IMR-90 (cell line): Measurements from ENCODE around the gene AGBL1. TPM values are rescaled to one million over a fixed set of nuclear protein-coding genes. Genes with fewer than 3 reads are reported as not detected.

ENCODE experiments used
- ATAC-seq: fragments of 200-7000 bp; cut with Tn5 transposase; 2 replicates; pipeline ENCODE4 v1.9.1; 2020; ENCODE audit warnings: low read depth, mild to moderate bottlenecking, moderate library complexity
- BruUV-seq: library from RNA; stranded (reverse); fragments of 400-500 nt; replicated peaks from 2 replicates; lab custom pipeline; 2021; lab: Mats Ljungman, UMichigan
- CTCF ChIA-PET: fragments of 300-600 bp; formaldehyde crosslinking; extraction: SDS; loops from one replicate; lab custom pipeline; 2021; ENCODE audit warnings: antibody characterized with exemption; lab: Yijun Ruan, JAX
- POLR2A ChIA-PET: fragments of 300-600 bp; sonication (Branson Sonifier 250); formaldehyde crosslinking; loops from one replicate; lab custom pipeline; 2022; ENCODE audit warnings: antibody characterized with exemption; ENCODE audit not compliant: unreplicated experiment; lab: Charles Lee
- DNase-seq: peaks from one replicate; pipeline ENCODE4 v3.0.0; 2013
- H2AFZ ChIP-seq: replicated peaks from 2 replicates; pipeline ENCODE3; 2013; ENCODE audit warnings: low read length, mild to moderate bottlenecking; ENCODE audit not compliant: poor library complexity
- H2AK5ac ChIP-seq: 2 replicates; pipeline ENCODE4 v1.6.1; 2013; ENCODE audit warnings: low read depth, low read length, inconsistent platforms
- H2AK9ac ChIP-seq: replicated peaks from 2 replicates; pipeline ENCODE3; 2013; ENCODE audit warnings: mild to moderate bottlenecking, low read depth, low read length, moderate library complexity; ENCODE audit not compliant: poor library complexity
- H2BK120ac ChIP-seq: 2 replicates; pipeline ENCODE4 v1.6.1; 2013; ENCODE audit warnings: low read depth, low read length, inconsistent platforms
- H2BK15ac ChIP-seq: 3 replicates; pipeline ENCODE4 v1.6.1; 2013; ENCODE audit warnings: low read depth, low read length, inconsistent platforms
- H2BK20ac ChIP-seq: 2 replicates; pipeline ENCODE4 v1.6.1; 2013; ENCODE audit warnings: low read depth, mild to moderate bottlenecking, inconsistent platforms, low read length, moderate library complexity
- H2BK5ac ChIP-seq: 2 replicates; pipeline ENCODE4 v1.6.1; 2013; ENCODE audit warnings: mild to moderate bottlenecking, low read depth, low read length, inconsistent platforms; ENCODE audit not compliant: poor library complexity, severe bottlenecking
- H3K14ac ChIP-seq: replicated peaks from 2 replicates; pipeline ENCODE4 v1.6.1; 2013; ENCODE audit warnings: low read depth, low read length, inconsistent platforms
- H3K18ac ChIP-seq: 2 replicates; pipeline ENCODE4 v1.6.1; 2013; ENCODE audit warnings: low read depth, low read length, control low read depth
- H3K23ac ChIP-seq: 2 replicates; pipeline ENCODE4 v1.6.1; 2013; ENCODE audit warnings: low read depth, low read length, inconsistent platforms
- H3K27ac ChIP-seq: 2 replicates; pipeline ENCODE4 v1.5.1; 2013; ENCODE audit warnings: mild to moderate bottlenecking, control low read depth, low read length; ENCODE audit not compliant: insufficient read depth
- H3K27me3 ChIP-seq: 2 replicates; pipeline ENCODE4 v1.6.1; 2013; ENCODE audit warnings: low read length; ENCODE audit not compliant: control insufficient read depth, insufficient read depth
- H3K36me3 ChIP-seq: 2 replicates; pipeline ENCODE4 v1.6.1; 2013; ENCODE audit warnings: low read length, mixed read lengths; ENCODE audit not compliant: control insufficient read depth, insufficient read depth
- H3K4ac ChIP-seq: 2 replicates; pipeline ENCODE4 v1.6.1; 2013; ENCODE audit warnings: low read depth, low read length, inconsistent platforms
- H3K4me1 ChIP-seq: 2 replicates; pipeline ENCODE4 v1.6.1; 2013; ENCODE audit warnings: low read length, mixed read lengths; ENCODE audit not compliant: control insufficient read depth, insufficient read depth
- H3K4me2 ChIP-seq: 2 replicates; pipeline ENCODE4 v1.6.1; 2013; ENCODE audit warnings: low read depth, mild to moderate bottlenecking, control low read depth, low read length, moderate library complexity
- H3K4me3 ChIP-seq: 2 replicates; pipeline ENCODE4 v1.5.1; 2013; ENCODE audit warnings: low read depth, mild to moderate bottlenecking, control low read depth, low read length, moderate library complexity; ENCODE audit not compliant: insufficient read depth
- H3K56ac ChIP-seq: 2 replicates; pipeline ENCODE4 v1.6.1; 2013; ENCODE audit warnings: low read length, inconsistent platforms; ENCODE audit not compliant: insufficient read depth; ENCODE audit errors: extremely low read depth
- H3K79me1 ChIP-seq, 2 experiments: 2 replicates each; pipeline ENCODE4 v1.6.1; 2013; ENCODE audit warnings: low read length in 2 of 2, inconsistent platforms in 1 of 2, low read depth in 1 of 2
- H3K9ac ChIP-seq: 2 replicates; pipeline ENCODE4 v1.6.1; 2013; ENCODE audit warnings: low read depth, low read length, control low read depth
- H3K9me1 ChIP-seq: 2 replicates; pipeline ENCODE4 v1.6.1; 2013; ENCODE audit warnings: low read length, inconsistent platforms; ENCODE audit not compliant: insufficient read depth
- H3K9me3 ChIP-seq: 2 replicates; pipeline ENCODE4 v1.6.1; 2013; ENCODE audit warnings: low read length; ENCODE audit not compliant: control insufficient read depth, insufficient read depth
- H4K20me1 ChIP-seq: 2 replicates; pipeline ENCODE4 v1.6.1; 2013; ENCODE audit warnings: low read length, inconsistent platforms; ENCODE audit not compliant: insufficient read depth
- H4K5ac ChIP-seq: 2 replicates; pipeline ENCODE4 v1.6.1; 2013; ENCODE audit warnings: mild to moderate bottlenecking, low read depth, low read length, control low read depth
- H4K8ac ChIP-seq, 2 experiments: 2 replicates each; pipeline ENCODE4 v1.6.1; 2013; ENCODE audit warnings: low read depth in 2 of 2, low read length in 2 of 2, control low read depth in 1 of 2, inconsistent platforms in 1 of 2
- H4K91ac ChIP-seq: 2 replicates; pipeline ENCODE4 v1.6.1; 2013; ENCODE audit warnings: low read depth, low read length, inconsistent platforms; ENCODE audit not compliant: insufficient read depth
- BHLHE40 ChIP-seq: fragments of 150-350 bp; IDR thresholded peaks from 2 replicates; pipeline ENCODE4 v1.6.1; 2016; ENCODE audit warnings: mild to moderate bottlenecking, low read depth, low read length
- CEBPB ChIP-seq: IDR thresholded peaks from 2 replicates; pipeline ENCODE4 v1.6.1; 2012; ENCODE audit warnings: low read depth, low read length, improper control_type of control experiment
- CHD1 ChIP-seq: IDR thresholded peaks from 2 replicates; pipeline ENCODE4 v1.6.1; 2012; ENCODE audit warnings: low read depth, low read length, improper control_type of control experiment
- FOS ChIP-seq: fragments of 150-350 bp; IDR thresholded peaks from 2 replicates; pipeline ENCODE4 v1.6.1; 2016; ENCODE audit warnings: low read depth, low read length
- MAFK ChIP-seq: IDR thresholded peaks from 2 replicates; pipeline ENCODE4 v1.6.1; 2012; ENCODE audit warnings: low read depth, low read length, improper control_type of control experiment
- MAZ ChIP-seq: IDR thresholded peaks from 2 replicates; pipeline ENCODE4 v1.6.1; 2012; ENCODE audit warnings: low read depth, mild to moderate bottlenecking, low read length, improper control_type of control experiment, moderate library complexity, borderline replicate concordance
- MXI1 ChIP-seq: IDR thresholded peaks from 2 replicates; pipeline ENCODE4 v1.6.1; 2012; ENCODE audit warnings: low read depth, mild to moderate bottlenecking, low read length, moderate library complexity, borderline replicate concordance
- NFE2L2 ChIP-seq: fragments of 150-350 bp; IDR thresholded peaks from 2 replicates; pipeline ENCODE4 v1.6.1; 2016; ENCODE audit warnings: low read depth, mild to moderate bottlenecking, low read length
- POLR2A ChIP-seq: IDR thresholded peaks from 2 replicates; pipeline ENCODE4 v1.6.1; 2012; ENCODE audit warnings: mild to moderate bottlenecking, low read depth, low read length
- RAD21 ChIP-seq: IDR thresholded peaks from 2 replicates; pipeline ENCODE4 v1.6.1; 2012; ENCODE audit warnings: low read length, improper control_type of control experiment
- RCOR1 ChIP-seq: IDR thresholded peaks from 2 replicates; pipeline ENCODE4 v1.6.1; 2012; ENCODE audit warnings: mild to moderate bottlenecking, low read length, improper control_type of control experiment; ENCODE audit not compliant: insufficient replicate concordance
- RFX5 ChIP-seq: IDR thresholded peaks from 2 replicates; pipeline ENCODE4 v1.8.0; 2012; ENCODE audit warnings: low read depth, mild to moderate bottlenecking, low read length, moderate library complexity
- SMC3 ChIP-seq: fragments of 150-350 bp; IDR thresholded peaks from 2 replicates; pipeline ENCODE4 v1.6.1; 2016; ENCODE audit warnings: low read depth, mild to moderate bottlenecking, antibody characterized with exemption, low read length, moderate library complexity
- WGBS, 2 experiments: methylation state at CpG; one replicate each; pipeline versions ENCODE4 v1.1.5 to v1.1.7; 2013; ENCODE audit warnings: missing lambda C conversion rate in 2 of 2; ENCODE audit not compliant: insufficient read length in 1 of 2; ENCODE audit errors: extremely low coverage in 2 of 2; 5-methylcytosine and 5-hydroxymethylcytosine counted together
- dilution Hi-C: fragments of 300-500 bp; cut with HindIII; formaldehyde crosslinking; loops from one replicate; pipeline ENCODE4 v1.14.3; 2018; ENCODE audit warnings: low sequenced_read_pairs; ENCODE audit not compliant: unreplicated experiment
- in situ Hi-C: fragments of 300-500 bp; cut with MboI; formaldehyde crosslinking; loops from 3 replicates; pipeline ENCODE4 v1.14.3; 2019; ENCODE audit warnings: low sequenced_read_pairs, inconsistent platforms, mixed read lengths
- intact Hi-C: fragments of 100-400 bp; cut with micrococcal nuclease; formaldehyde crosslinking; loops from 2 replicates; pipeline ENCODE4 v1.10.0; 2022
- polyA plus RNA-seq, 3 experiments: library from polyadenylated mRNA; depleted of rRNA; stranded (reverse); fragments of >200 nt; gene quantifications; 2 replicates each; pipeline ENCODE4 v1.2.3, GENCODE V29; 2012; ENCODE audit warnings: low replicate concordance in 1 of 3
- total RNA-seq: library from RNA; depleted of rRNA; stranded (reverse); fragments of >200 nt; gene quantifications from 2 replicates; pipeline ENCODE4 v1.2.3, GENCODE V29; 2012
- TF ChIP-seq, protein P1 (sequence below): conservative IDR thresholded peaks from 2 replicates; pipeline ENCODE4 v1.5.1; 2012; ENCODE audit warnings: mild to moderate bottlenecking, low read depth, low read length, improper control_type of control experiment
- TF ChIP-seq, protein P2 (sequence below): fragments of 150-350 bp; IDR thresholded peaks from 2 replicates; pipeline ENCODE4 v1.6.1; 2017; ENCODE audit warnings: mild to moderate bottlenecking, antibody characterized with exemption, low read length, low read depth
- TF ChIP-seq, protein P3 (sequence below): fragments of 150-350 bp; IDR thresholded peaks from 2 replicates; pipeline ENCODE4 v1.6.1; 2016; ENCODE audit warnings: low read depth, mild to moderate bottlenecking, low read length, moderate library complexity, borderline replicate concordance

Gene AGBL1
- total and polyA plus RNA-seq, 2 of the 4 experiments (the other 2 are of a cell fraction) = not detected

DNA sequence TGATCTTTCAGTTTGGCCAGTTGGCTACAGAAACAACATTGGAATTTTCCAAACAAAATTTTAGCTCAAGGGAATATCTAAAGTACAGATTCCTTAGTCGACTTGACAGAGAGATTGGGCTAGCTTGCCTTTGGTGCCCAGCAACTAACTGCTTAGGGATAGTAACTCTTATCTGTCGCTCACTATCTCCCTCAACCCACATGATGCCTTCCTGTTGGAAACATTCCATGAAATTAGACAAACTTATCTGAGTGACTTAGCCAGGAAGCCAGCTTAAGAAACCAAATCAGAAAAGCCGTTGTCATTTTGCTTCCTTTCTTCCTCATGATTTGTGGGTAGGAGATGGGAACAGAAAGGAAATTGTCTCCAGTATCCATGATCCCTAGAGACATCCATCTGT is 791.2 kb downstream of the AGBL1 start:
- Histone ChIP-seq H3K23ac (no peak overlapping the region), H3K14ac (no peak overlapping the region), H3K79me1 (no peaks in the 10 kb centered on the region), H2AK5ac (no peak overlapping the region), H3K27me3 (no peaks in the 10 kb centered on the region), H3K56ac (no peak overlapping the region), H4K20me1 (no peaks in the 10 kb centered on the region), H4K91ac (no peak overlapping the region), H3K27ac (no peak overlapping the region), H2BK120ac (no peak overlapping the region), H2AFZ (no peak overlapping the region), H3K4ac (no peak overlapping the region), H3K4me2 (no peak overlapping the region), H3K9ac (no peak overlapping the region), H2BK5ac (no peak overlapping the region), H2AK9ac (no peak overlapping the region), H3K4me1 (no peaks in the 10 kb centered on the region), H3K9me3 (peaks cover 12% of the 10 kb centered on the region), H2BK20ac (no peak overlapping the region), H2BK15ac (no peak overlapping the region), H3K36me3 (no peaks in the 10 kb centered on the region), H4K5ac (no peak overlapping the region), H4K8ac (no peak overlapping the region), H3K4me3 (no peak overlapping the region), H3K18ac (no peak overlapping the region), H3K9me1 (no peaks in the 10 kb centered on the region)
- no TSS peak for BruUV-seq
- TF ChIP-seq, protein P1, sequence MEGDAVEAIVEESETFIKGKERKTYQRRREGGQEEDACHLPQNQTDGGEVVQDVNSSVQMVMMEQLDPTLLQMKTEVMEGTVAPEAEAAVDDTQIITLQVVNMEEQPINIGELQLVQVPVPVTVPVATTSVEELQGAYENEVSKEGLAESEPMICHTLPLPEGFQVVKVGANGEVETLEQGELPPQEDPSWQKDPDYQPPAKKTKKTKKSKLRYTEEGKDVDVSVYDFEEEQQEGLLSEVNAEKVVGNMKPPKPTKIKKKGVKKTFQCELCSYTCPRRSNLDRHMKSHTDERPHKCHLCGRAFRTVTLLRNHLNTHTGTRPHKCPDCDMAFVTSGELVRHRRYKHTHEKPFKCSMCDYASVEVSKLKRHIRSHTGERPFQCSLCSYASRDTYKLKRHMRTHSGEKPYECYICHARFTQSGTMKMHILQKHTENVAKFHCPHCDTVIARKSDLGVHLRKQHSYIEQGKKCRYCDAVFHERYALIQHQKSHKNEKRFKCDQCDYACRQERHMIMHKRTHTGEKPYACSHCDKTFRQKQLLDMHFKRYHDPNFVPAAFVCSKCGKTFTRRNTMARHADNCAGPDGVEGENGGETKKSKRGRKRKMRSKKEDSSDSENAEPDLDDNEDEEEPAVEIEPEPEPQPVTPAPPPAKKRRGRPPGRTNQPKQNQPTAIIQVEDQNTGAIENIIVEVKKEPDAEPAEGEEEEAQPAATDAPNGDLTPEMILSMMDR = no peak
- TF ChIP-seq RFX5 = no peak
- TF ChIP-seq MAZ = no peak
- TF ChIP-seq, protein P2, sequence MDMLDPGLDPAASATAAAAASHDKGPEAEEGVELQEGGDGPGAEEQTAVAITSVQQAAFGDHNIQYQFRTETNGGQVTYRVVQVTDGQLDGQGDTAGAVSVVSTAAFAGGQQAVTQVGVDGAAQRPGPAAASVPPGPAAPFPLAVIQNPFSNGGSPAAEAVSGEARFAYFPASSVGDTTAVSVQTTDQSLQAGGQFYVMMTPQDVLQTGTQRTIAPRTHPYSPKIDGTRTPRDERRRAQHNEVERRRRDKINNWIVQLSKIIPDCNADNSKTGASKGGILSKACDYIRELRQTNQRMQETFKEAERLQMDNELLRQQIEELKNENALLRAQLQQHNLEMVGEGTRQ = no peak
- no peak for TF ChIP-seq BHLHE40
- TF ChIP-seq CEBPB = no peak
- no peak for TF ChIP-seq RAD21
- no peak for TF ChIP-seq MXI1
- TF ChIP-seq POLR2A = no peak
- no peak for TF ChIP-seq FOS
- TF ChIP-seq RCOR1 = no peak
- no peak for TF ChIP-seq CHD1
- no peak for TF ChIP-seq MAFK
- TF ChIP-seq SMC3 = no peak
- TF ChIP-seq, protein P3, sequence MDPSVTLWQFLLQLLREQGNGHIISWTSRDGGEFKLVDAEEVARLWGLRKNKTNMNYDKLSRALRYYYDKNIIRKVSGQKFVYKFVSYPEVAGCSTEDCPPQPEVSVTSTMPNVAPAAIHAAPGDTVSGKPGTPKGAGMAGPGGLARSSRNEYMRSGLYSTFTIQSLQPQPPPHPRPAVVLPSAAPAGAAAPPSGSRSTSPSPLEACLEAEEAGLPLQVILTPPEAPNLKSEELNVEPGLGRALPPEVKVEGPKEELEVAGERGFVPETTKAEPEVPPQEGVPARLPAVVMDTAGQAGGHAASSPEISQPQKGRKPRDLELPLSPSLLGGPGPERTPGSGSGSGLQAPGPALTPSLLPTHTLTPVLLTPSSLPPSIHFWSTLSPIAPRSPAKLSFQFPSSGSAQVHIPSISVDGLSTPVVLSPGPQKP = no peak
- no peak for TF ChIP-seq NFE2L2
- no peak for ATAC-seq
- ChIA-PET POLR2A (no interaction called here), CTCF (no interaction called here)
- DNase-seq = no peak
- dilution Hi-C loops (no loop called here), intact Hi-C loops (no loop called here), in situ Hi-C loops (no loop called here)
- WGBS, 2 experiments = no CpG with 5 or more reads among the region's 3 CpGs
